GM23338 (cell line): Measurements from ENCODE around the gene CIAO3.

Source experiments
- CREB1 ChIP-seq: fragments of 250-450 bp; sonication (Bioruptor Pico); IDR thresholded peaks from 2 replicates; pipeline ENCODE4 v1.5.0; 2020; ENCODE audit warnings: low read depth, mild to moderate bottlenecking, moderate library complexity
- EZH2 ChIP-seq: fragments of 200-600 bp; sonication (generic); IDR thresholded peaks from one replicate; pipeline ENCODE4 v1.8.0; 2017; ENCODE audit warnings: antibody characterized with exemption, mild to moderate bottlenecking, low read depth; ENCODE audit not compliant: unreplicated experiment
- EZH2phosphoT487 ChIP-seq: fragments of 200-600 bp; sonication (generic); IDR thresholded peaks from one replicate; pipeline ENCODE4 v1.8.1; 2018; ENCODE audit warnings: antibody characterized with exemption; ENCODE audit not compliant: unreplicated experiment
- JUNB ChIP-seq: IDR thresholded peaks from one replicate; pipeline ENCODE4 v1.6.1; 2016; ENCODE audit warnings: antibody characterized with exemption; ENCODE audit not compliant: unreplicated experiment
- NANOG ChIP-seq: IDR thresholded peaks from 2 replicates; pipeline ENCODE4 v1.6.1; 2016; ENCODE audit warnings: antibody characterized with exemption, borderline replicate concordance
- POLR2AphosphoS5 ChIP-seq: IDR thresholded peaks from 2 replicates; pipeline ENCODE4 v1.6.1; 2016; ENCODE audit warnings: antibody characterized with exemption, low read depth
- STAT1 ChIP-seq: IDR thresholded peaks from one replicate; pipeline ENCODE4 v1.6.1; 2016; ENCODE audit warnings: antibody characterized with exemption; ENCODE audit not compliant: unreplicated experiment
- ZNF114 ChIP-seq: fragments of 250-450 bp; sonication (Bioruptor Pico); IDR thresholded peaks from 2 replicates; pipeline ENCODE4 v1.5.0; 2020; ENCODE audit warnings: mild to moderate bottlenecking, moderate library complexity
- ZNF331 ChIP-seq: fragments of 250-450 bp; sonication (Bioruptor Pico); IDR thresholded peaks from 2 replicates; pipeline ENCODE4 v1.5.0; 2020; ENCODE audit warnings: low read depth, mild to moderate bottlenecking, moderate library complexity
- TF ChIP-seq, protein P1 (sequence below), 2 experiments: fragments of 200-600 bp in 1 of 2; sonication (generic) in 1 of 2; conservative IDR thresholded peaks; 2 replicates each; pipeline versions ENCODE4 v1.5.1 to v1.6.1; 2016 to 2017; ENCODE audit warnings: antibody characterized with exemption in 2 of 2, low read depth in 2 of 2, mild to moderate bottlenecking in 2 of 2, moderate library complexity in 1 of 2
- TF ChIP-seq, protein P2 (sequence below): IDR thresholded peaks from one replicate; pipeline ENCODE4 v1.6.1; 2018; ENCODE audit warnings: antibody characterized with exemption; ENCODE audit not compliant: unreplicated experiment
- TF ChIP-seq, protein P3 (sequence below): fragments of 250-450 bp; sonication (Bioruptor Pico); IDR thresholded peaks from 2 replicates; pipeline ENCODE4 v1.5.0; 2020; ENCODE audit warnings: mild to moderate bottlenecking, moderate library complexity

DNA sequence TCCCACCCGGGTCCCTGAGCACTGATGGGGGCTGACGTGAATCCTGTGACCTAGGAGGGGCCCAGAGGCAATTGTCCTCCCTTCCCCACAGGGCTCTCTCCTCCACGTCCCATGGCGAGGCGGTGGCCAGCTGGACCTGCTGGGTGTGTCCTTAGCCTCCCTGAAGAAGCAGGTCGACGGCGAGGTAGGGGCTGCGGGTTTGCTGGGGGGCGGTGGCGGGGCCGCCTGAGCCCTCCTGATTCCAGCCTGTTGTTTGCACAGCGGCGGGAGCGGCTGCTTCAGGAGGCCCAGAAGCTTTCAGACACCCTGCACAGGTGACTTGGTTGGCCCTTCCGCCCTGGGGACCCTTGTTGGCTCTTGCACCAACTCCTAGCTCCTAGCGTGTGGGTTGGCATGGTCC lies 49.3 kb upstream of the CIAO3 start:
- TF ChIP-seq, protein P1, sequence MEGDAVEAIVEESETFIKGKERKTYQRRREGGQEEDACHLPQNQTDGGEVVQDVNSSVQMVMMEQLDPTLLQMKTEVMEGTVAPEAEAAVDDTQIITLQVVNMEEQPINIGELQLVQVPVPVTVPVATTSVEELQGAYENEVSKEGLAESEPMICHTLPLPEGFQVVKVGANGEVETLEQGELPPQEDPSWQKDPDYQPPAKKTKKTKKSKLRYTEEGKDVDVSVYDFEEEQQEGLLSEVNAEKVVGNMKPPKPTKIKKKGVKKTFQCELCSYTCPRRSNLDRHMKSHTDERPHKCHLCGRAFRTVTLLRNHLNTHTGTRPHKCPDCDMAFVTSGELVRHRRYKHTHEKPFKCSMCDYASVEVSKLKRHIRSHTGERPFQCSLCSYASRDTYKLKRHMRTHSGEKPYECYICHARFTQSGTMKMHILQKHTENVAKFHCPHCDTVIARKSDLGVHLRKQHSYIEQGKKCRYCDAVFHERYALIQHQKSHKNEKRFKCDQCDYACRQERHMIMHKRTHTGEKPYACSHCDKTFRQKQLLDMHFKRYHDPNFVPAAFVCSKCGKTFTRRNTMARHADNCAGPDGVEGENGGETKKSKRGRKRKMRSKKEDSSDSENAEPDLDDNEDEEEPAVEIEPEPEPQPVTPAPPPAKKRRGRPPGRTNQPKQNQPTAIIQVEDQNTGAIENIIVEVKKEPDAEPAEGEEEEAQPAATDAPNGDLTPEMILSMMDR (conservative IDR thresholded peaks at IDR 0.05; ENCODE audit: low read depth in 2 of 2): no peak
- TF ChIP-seq POLR2AphosphoS5 (no peak), EZH2 (no peak), CREB1 (CRISPR knock-in tag) (no peak), ZNF114 (no peak), EZH2phosphoT487 (no peak), NANOG (no peak), JUNB (no peak), STAT1 (no peak), ZNF331 (CRISPR knock-in tag) (no peak)
- TF ChIP-seq, protein P2, sequence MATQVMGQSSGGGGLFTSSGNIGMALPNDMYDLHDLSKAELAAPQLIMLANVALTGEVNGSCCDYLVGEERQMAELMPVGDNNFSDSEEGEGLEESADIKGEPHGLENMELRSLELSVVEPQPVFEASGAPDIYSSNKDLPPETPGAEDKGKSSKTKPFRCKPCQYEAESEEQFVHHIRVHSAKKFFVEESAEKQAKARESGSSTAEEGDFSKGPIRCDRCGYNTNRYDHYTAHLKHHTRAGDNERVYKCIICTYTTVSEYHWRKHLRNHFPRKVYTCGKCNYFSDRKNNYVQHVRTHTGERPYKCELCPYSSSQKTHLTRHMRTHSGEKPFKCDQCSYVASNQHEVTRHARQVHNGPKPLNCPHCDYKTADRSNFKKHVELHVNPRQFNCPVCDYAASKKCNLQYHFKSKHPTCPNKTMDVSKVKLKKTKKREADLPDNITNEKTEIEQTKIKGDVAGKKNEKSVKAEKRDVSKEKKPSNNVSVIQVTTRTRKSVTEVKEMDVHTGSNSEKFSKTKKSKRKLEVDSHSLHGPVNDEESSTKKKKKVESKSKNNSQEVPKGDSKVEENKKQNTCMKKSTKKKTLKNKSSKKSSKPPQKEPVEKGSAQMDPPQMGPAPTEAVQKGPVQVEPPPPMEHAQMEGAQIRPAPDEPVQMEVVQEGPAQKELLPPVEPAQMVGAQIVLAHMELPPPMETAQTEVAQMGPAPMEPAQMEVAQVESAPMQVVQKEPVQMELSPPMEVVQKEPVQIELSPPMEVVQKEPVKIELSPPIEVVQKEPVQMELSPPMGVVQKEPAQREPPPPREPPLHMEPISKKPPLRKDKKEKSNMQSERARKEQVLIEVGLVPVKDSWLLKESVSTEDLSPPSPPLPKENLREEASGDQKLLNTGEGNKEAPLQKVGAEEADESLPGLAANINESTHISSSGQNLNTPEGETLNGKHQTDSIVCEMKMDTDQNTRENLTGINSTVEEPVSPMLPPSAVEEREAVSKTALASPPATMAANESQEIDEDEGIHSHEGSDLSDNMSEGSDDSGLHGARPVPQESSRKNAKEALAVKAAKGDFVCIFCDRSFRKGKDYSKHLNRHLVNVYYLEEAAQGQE: no peak
- TF ChIP-seq, protein P3, sequence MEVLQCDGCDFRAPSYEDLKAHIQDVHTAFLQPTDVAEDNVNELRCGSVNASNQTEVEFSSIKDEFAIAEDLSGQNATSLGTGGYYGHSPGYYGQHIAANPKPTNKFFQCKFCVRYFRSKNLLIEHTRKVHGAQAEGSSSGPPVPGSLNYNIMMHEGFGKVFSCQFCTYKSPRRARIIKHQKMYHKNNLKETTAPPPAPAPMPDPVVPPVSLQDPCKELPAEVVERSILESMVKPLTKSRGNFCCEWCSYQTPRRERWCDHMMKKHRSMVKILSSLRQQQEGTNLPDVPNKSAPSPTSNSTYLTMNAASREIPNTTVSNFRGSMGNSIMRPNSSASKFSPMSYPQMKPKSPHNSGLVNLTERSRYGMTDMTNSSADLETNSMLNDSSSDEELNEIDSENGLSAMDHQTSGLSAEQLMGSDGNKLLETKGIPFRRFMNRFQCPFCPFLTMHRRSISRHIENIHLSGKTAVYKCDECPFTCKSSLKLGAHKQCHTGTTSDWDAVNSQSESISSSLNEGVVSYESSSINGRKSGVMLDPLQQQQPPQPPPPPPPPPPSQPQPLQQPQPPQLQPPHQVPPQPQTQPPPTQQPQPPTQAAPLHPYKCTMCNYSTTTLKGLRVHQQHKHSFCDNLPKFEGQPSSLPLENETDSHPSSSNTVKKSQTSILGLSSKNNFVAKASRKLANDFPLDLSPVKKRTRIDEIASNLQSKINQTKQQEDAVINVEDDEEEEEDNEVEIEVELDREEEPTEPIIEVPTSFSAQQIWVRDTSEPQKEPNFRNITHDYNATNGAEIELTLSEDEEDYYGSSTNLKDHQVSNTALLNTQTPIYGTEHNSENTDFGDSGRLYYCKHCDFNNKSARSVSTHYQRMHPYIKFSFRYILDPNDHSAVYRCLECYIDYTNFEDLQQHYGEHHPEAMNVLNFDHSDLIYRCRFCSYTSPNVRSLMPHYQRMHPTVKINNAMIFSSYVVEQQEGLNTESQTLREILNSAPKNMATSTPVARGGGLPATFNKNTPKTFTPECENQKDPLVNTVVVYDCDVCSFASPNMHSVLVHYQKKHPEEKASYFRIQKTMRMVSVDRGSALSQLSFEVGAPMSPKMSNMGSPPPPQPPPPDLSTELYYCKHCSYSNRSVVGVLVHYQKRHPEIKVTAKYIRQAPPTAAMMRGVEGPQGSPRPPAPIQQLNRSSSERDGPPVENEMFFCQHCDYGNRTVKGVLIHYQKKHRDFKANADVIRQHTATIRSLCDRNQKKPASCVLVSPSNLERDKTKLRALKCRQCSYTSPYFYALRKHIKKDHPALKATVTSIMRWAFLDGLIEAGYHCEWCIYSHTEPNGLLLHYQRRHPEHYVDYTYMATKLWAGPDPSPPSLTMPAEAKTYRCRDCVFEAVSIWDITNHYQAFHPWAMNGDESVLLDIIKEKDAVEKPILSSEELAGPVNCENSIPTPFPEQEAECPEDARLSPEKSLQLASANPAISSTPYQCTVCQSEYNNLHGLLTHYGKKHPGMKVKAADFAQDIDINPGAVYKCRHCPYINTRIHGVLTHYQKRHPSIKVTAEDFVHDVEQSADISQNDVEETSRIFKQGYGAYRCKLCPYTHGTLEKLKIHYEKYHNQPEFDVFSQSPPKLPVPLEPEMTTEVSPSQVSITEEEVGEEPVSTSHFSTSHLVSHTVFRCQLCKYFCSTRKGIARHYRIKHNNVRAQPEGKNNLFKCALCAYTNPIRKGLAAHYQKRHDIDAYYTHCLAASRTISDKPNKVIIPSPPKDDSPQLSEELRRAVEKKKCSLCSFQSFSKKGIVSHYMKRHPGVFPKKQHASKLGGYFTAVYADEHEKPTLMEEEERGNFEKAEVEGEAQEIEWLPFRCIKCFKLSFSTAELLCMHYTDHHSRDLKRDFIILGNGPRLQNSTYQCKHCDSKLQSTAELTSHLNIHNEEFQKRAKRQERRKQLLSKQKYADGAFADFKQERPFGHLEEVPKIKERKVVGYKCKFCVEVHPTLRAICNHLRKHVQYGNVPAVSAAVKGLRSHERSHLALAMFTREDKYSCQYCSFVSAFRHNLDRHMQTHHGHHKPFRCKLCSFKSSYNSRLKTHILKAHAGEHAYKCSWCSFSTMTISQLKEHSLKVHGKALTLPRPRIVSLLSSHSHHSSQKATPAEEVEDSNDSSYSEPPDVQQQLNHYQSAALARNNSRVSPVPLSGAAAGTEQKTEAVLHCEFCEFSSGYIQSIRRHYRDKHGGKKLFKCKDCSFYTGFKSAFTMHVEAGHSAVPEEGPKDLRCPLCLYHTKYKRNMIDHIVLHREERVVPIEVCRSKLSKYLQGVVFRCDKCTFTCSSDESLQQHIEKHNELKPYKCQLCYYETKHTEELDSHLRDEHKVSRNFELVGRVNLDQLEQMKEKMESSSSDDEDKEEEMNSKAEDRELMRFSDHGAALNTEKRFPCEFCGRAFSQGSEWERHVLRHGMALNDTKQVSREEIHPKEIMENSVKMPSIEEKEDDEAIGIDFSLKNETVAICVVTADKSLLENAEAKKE (CRISPR knock-in tag): no peak
